T-helper 1 cell treated with Interleukin-12 subunit alpha and Interleukin-12 subunit beta and Interleukin-4 antibody, amounts not matched to agents 30 μg/mL and 1 μg/mL, for 36 hours (primary cell): ENCODE measurements around the gene PLD1.

Experiments
- H3K27ac Mint-ChIP-seq: one replicate; pipeline ENCODE4 v1.8.0; 2021; ENCODE audit warnings: mild to moderate bottlenecking, mixed read lengths
- H3K27me3 Mint-ChIP-seq: one replicate; pipeline ENCODE4 v1.8.0; 2021; ENCODE audit warnings: low read depth, mixed read lengths
- H3K36me3 Mint-ChIP-seq: one replicate; pipeline ENCODE4 v1.8.0; 2021; ENCODE audit warnings: low read depth, mixed read lengths
- H3K4me1 Mint-ChIP-seq: one replicate; pipeline ENCODE4 v1.8.0; 2021; ENCODE audit warnings: low read depth, mixed read lengths
- H3K4me3 Mint-ChIP-seq: one replicate; pipeline ENCODE4 v1.8.0; 2021; ENCODE audit warnings: mild to moderate bottlenecking, moderate library complexity, mixed read lengths
- H3K9me3 Mint-ChIP-seq: one replicate; pipeline ENCODE4 v1.8.0; 2021; ENCODE audit warnings: mixed read lengths

Gene PLD1

DNA sequence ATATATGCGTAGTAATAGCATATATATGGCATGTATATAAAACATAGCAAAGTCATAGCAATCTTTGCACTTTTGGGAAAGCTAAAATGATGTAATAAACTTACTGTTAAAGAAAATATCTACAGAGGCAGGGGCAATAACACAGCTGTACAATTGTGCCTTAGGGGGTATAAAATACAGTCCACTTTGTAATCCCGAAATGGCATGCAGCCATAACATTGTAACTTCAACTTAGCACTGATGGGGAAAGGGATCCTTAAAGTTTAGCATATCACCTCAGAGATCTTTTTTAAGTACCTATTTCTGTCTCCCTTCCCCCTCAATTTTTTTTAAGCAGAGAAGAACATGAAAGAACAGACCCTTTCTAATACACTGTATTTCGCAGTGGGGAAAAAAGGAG lies 40.8 kb downstream of the PLD1 start:
- peaks cover 35% of the 10 kb centered on the region for H3K27me3 Mint-ChIP-seq
- H3K36me3 Mint-ChIP-seq = no peaks in the 10 kb centered on the region
- H3K9me3 Mint-ChIP-seq = no peaks in the 10 kb centered on the region
- no peaks in the 10 kb centered on the region for H3K4me1 Mint-ChIP-seq
- no peak overlapping the region for H3K4me3 Mint-ChIP-seq
- H3K27ac Mint-ChIP-seq = no peak overlapping the region

- H3K9me3 Mint-ChIP-seq = no peaks in the 10 kb centered on the region
- H3K4me1 Mint-ChIP-seq = no peaks in the 10 kb centered on the region
- H3K27me3 Mint-ChIP-seq = peaks cover 35% of the 10 kb centered on the region
- H3K36me3 Mint-ChIP-seq = no peaks in the 10 kb centered on the region
- no peak overlapping the region for H3K27ac Mint-ChIP-seq
- no peak overlapping the region for H3K4me3 Mint-ChIP-seq
Observed at GRCh38 chr3:171768986-171769385, 41.3 kb downstream of the PLD1 start.

DNA sequence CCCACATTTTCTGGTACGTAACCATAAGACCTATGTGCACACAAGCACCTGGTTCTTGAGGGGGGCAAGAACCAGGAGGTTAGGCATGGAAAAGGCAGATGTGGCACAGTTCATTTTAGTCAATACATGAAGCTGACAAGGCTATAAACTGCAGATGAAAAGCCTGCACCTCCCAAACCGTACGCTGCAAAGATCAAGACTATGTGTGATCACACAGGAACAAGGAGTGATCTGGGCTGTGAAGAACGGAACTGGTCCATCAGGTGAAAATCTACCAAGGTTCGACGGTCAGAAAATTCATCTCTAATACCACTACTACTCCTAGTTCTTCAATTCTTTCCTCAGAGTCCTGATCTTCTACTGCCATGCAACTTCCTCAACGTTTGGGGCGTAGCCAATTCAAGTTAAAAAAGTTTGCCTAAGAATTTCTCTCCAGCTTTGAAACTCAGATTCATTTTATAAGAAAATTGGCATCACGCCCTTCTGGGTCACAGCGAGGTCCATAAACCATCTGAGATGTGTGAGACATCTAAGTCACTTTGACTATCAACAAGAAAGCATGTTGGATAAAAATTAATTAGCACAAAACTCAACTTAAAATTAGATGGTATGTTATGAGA lies 41.9 kb downstream of the PLD1 start:
- no peaks in the 10 kb centered on the region for H3K9me3 Mint-ChIP-seq
- H3K36me3 Mint-ChIP-seq = no peaks in the 10 kb centered on the region
- H3K4me3 Mint-ChIP-seq = no peak overlapping the region
- H3K4me1 Mint-ChIP-seq = no peaks in the 10 kb centered on the region
- peaks cover 35% of the 10 kb centered on the region for H3K27me3 Mint-ChIP-seq
- no peak overlapping the region for H3K27ac Mint-ChIP-seq

DNA sequence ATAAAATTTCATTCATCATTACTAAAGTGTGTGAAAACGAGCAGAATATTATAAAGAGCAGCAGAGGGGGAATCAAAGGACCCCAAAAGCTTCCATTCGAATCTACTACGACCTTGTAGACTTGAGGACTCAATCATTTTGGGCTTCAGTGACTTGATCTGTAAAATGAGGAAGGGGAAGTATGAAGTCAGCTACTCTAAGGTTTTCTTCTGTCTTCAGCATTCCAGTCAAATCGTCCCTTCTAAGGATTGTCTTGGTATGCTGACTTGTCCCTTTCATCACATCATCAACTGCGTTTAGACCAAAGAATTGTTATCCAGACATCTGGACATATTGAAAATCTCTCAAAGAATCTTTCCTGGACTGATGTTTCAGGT lies 44.8 kb downstream of the PLD1 start:
- H3K9me3 Mint-ChIP-seq = no peaks in the 10 kb centered on the region
- H3K4me3 Mint-ChIP-seq = no peak overlapping the region
- peaks cover 37% of the 10 kb centered on the region for H3K27me3 Mint-ChIP-seq
- no peak overlapping the region for H3K27ac Mint-ChIP-seq
- no peaks in the 10 kb centered on the region for H3K36me3 Mint-ChIP-seq
- H3K4me1 Mint-ChIP-seq = no peaks in the 10 kb centered on the region

- Mint-ChIP-seq H3K9me3 (no peaks in the 10 kb centered on the region), H3K4me3 (no peak overlapping the region), H3K27ac (no peak overlapping the region), H3K4me1 (no peaks in the 10 kb centered on the region), H3K27me3 (peaks cover 39% of the 10 kb centered on the region), H3K36me3 (no peaks in the 10 kb centered on the region)
Observed at GRCh38 chr3:171763392-171763791, 46.9 kb downstream of the PLD1 start.

- Mint-ChIP-seq H3K27ac (no peak overlapping the region), H3K27me3 (peaks cover 28% of the 10 kb centered on the region), H3K36me3 (no peaks in the 10 kb centered on the region), H3K9me3 (no peaks in the 10 kb centered on the region), H3K4me1 (no peaks in the 10 kb centered on the region), H3K4me3 (no peak overlapping the region)
Observed at GRCh38 chr3:171760477-171760876, 49.8 kb downstream of the PLD1 start.

DNA sequence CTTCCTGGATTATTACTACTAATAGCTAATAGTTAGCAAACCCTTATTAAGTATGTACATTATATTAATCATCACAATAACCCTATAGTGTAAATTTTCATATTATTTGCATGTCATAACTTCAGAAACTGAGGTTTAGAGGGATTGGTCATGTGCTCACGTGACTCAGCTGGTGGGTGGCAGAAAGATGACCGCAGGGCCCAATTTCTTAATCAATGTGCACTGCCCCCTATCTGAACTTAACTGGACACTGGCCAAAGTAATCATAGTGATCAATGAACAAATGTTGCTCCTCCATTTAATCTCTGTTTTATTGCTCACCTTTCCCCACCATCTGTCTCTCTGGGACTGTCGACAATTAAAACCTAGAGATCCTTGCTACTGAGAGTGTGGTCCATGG lies 52.2 kb downstream of the PLD1 start:
- H3K4me1 Mint-ChIP-seq = no peaks in the 10 kb centered on the region
- H3K36me3 Mint-ChIP-seq = no peaks in the 10 kb centered on the region
- no peaks in the 10 kb centered on the region for H3K9me3 Mint-ChIP-seq
- no peak overlapping the region for H3K27ac Mint-ChIP-seq
- peaks cover 21% of the 10 kb centered on the region for H3K27me3 Mint-ChIP-seq
- no peak overlapping the region for H3K4me3 Mint-ChIP-seq

GRCh38 chr3:171757361-171758034 lies 52.8 kb downstream of the PLD1 start:
- Mint-ChIP-seq H3K4me1 (no peaks in the 10 kb centered on the region), H3K9me3 (no peaks in the 10 kb centered on the region), H3K27me3 (peaks cover 22% of the 10 kb centered on the region)

GRCh38 chr3:171755656-171756055 lies 54.6 kb downstream of the PLD1 start:
- H3K9me3 Mint-ChIP-seq = no peaks in the 10 kb centered on the region
- no peak overlapping the region for H3K27ac Mint-ChIP-seq
- no peak overlapping the region for H3K4me3 Mint-ChIP-seq

More at GRCh38 chr3:171757361-171758034, 52.8 kb downstream of the PLD1 start:
- no peak overlapping the region for H3K27ac Mint-ChIP-seq
- H3K36me3 Mint-ChIP-seq = no peaks in the 10 kb centered on the region
- no peak overlapping the region for H3K4me3 Mint-ChIP-seq

DNA sequence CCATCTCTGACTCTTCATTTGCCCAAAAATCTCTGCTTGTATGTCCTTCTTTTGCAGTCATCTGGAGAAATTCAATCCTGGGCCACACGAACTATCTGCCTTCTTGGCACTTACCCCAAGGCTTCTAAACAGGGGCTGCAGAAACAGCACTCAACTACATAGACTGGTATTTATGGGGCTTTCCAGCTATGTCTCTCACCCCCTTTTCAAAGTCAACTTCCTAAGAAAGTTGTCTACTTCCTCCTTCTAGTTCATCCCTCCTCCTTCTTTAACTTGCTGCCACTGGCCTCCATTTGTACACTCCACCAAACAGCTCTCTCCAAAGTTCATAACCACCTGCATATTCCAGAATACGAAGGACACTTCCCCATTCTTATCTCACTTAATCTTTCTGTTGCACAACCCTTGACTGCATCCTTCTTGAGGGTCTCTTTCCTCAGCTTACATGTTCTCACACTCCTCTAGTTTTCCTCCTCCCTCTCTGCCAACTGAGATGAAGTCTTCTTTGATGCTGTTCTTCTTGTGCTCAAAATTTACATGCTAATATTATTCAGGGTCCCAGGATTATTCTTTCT lies 55.2 kb downstream of the PLD1 start:
- H3K4me1 Mint-ChIP-seq = no peaks in the 10 kb centered on the region
- H3K27me3 Mint-ChIP-seq = peaks cover 15% of the 10 kb centered on the region
- H3K4me3 Mint-ChIP-seq = no peak overlapping the region
- no peak overlapping the region for H3K27ac Mint-ChIP-seq
- H3K36me3 Mint-ChIP-seq = no peaks in the 10 kb centered on the region
- H3K9me3 Mint-ChIP-seq = no peaks in the 10 kb centered on the region

More at GRCh38 chr3:171755656-171756055, 54.6 kb downstream of the PLD1 start:
- Mint-ChIP-seq H3K27me3 (peaks cover 18% of the 10 kb centered on the region), H3K4me1 (no peaks in the 10 kb centered on the region), H3K36me3 (no peaks in the 10 kb centered on the region)

DNA sequence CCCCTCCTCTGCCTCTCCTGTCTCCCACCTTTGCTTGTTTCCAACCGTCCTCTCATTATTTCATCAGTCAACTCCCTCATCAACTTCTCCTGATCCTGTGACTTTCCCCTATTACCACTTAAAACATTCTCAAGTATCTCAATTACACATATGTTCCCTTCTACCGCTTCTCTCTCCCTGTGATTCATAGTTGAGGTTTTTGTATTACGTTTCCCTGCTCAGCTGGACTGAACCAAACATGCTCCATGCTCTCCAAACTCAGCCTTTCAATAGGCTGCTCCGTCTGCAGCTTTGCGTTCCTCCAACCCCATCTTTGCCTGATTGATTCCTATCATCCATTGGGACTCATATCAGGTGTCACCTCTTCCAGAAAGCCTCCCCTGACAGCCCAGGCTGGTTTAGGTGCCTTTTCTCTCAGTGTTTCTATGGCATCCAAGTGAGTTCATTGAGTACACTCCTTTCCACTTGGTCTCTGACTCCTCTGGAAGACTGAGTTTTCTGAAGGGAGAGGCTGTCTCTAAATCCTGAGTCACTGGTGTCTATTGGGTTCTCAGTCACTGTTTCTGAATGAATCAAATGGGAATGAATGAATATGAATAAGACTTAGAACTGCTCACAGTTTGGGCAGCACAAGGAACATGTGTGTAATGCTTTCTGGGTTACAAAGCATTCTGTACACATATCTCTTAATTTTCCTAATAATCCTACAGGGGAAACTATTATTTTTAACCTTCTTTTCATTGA lies 56.4 kb downstream of the PLD1 start:
- peaks cover 18% of the 10 kb centered on the region for H3K27me3 Mint-ChIP-seq
- no peaks in the 10 kb centered on the region for H3K36me3 Mint-ChIP-seq
- no peak overlapping the region for H3K27ac Mint-ChIP-seq
- H3K4me1 Mint-ChIP-seq = no peaks in the 10 kb centered on the region
- no peaks in the 10 kb centered on the region for H3K9me3 Mint-ChIP-seq
- H3K4me3 Mint-ChIP-seq = no peak overlapping the region

DNA sequence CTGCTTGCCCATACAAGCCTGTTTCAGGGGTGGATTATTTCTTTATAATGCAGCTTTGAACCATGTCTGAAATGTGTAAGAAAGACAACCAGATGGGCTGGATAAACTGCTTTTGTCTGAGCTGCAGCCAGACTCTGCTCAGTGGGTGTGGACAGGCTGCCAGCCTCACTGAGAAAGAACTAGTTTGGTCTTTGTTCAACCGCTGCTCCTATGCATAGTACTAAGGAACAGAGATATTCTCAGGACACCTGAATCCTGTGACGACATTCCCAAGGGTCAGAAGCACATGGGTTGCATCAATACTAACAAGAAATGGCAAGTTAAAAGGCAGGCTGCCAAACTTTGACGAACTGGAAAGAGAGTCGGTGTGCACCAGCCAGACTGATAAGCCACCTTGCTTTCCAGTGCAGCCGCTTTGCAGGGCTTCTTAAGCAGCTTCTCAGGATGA lies 57.2 kb downstream of the PLD1 start:
- Mint-ChIP-seq H3K9me3 (no peaks in the 10 kb centered on the region), H3K27ac (no peak overlapping the region), H3K4me3 (no peak overlapping the region), H3K27me3 (peaks cover 20% of the 10 kb centered on the region), H3K4me1 (no peaks in the 10 kb centered on the region), H3K36me3 (no peaks in the 10 kb centered on the region)

GRCh38 chr3:171752329-171752728 lies 58.0 kb downstream of the PLD1 start:
- Mint-ChIP-seq H3K27me3 (peaks cover 20% of the 10 kb centered on the region), H3K4me3 (no peak overlapping the region), H3K36me3 (no peaks in the 10 kb centered on the region), H3K9me3 (no peaks in the 10 kb centered on the region), H3K27ac (no peak overlapping the region), H3K4me1 (no peaks in the 10 kb centered on the region)

GRCh38 chr3:171749124-171749523 lies 61.2 kb downstream of the PLD1 start:
- Mint-ChIP-seq H3K36me3 (no peaks in the 10 kb centered on the region), H3K27ac (no peak overlapping the region), H3K27me3 (peaks cover 25% of the 10 kb centered on the region), H3K4me1 (no peaks in the 10 kb centered on the region), H3K4me3 (no peak overlapping the region), H3K9me3 (no peaks in the 10 kb centered on the region)
